Peyer's patch (tissue), 4 donors: ENCODE measurements around the gene HNF4A. TPM values are rescaled to one million over a fixed set of nuclear protein-coding genes. Genes with fewer than 3 reads are reported as not detected.

Experiments used
- DNase-seq, 3 donors: peaks; one replicate each; pipeline ENCODE4 v3.0.0-alpha.2; 2017 to 2019
- H3K27ac ChIP-seq, 4 donors: fragments of 200-600 bp; sonication (generic); one replicate each; pipeline ENCODE4 v1.5.1; 2016 to 2019
- H3K27me3 ChIP-seq, 2 donors: fragments of 200-600 bp; sonication (generic); one replicate each; pipeline ENCODE4 v1.5.1; 2019
- H3K36me3 ChIP-seq, 3 donors: fragments of 200-600 bp; sonication (generic); one replicate each; pipeline ENCODE4 v1.5.1; 2016 to 2019
- H3K4me1 ChIP-seq, 4 donors: fragments of 200-600 bp; sonication (generic); one replicate each; pipeline ENCODE4 v1.5.1; 2016 to 2019
- H3K4me3 ChIP-seq, 4 donors: fragments of 200-600 bp; sonication (generic); 1 replicate in 3 of 4; 2 replicates in 1 of 4; pipeline ENCODE4 v1.5.1; 2016 to 2019; ENCODE audit warnings: mild to moderate bottlenecking in 1 of 4
- H3K9me3 ChIP-seq, 4 donors: fragments of 200-600 bp; sonication (generic); one replicate each; pipeline ENCODE4 v1.5.1; 2016 to 2019; ENCODE audit warnings: mild to moderate bottlenecking in 1 of 4
- CTCF ChIP-seq, 6 experiments: fragments of 450-650 bp in 4 of 6; fragments of 200-600 bp in 2 of 6; sonication (generic) in 1 of 6; IDR thresholded peaks; one replicate each; pipeline ENCODE4 v1.5.1; 2017 to 2019; ENCODE audit warnings: antibody characterized with exemption in 6 of 6, mild to moderate bottlenecking in 3 of 6, moderate library complexity in 1 of 6
- POLR2A ChIP-seq, 2 donors: fragments of 450-650 bp; IDR thresholded peaks; one replicate each; pipeline ENCODE4 v1.5.1; 2017; ENCODE audit warnings: antibody characterized with exemption in 2 of 2, mild to moderate bottlenecking in 2 of 2, moderate library complexity in 2 of 2
- total RNA-seq, 4 donors: library from RNA; depleted of rRNA; stranded (reverse); fragments of >200 nt; gene quantifications; one replicate each; pipeline ENCODE4 v1.1.0, GENCODE V29; 2016

The HNF4A gene
- total RNA-seq, 4 donors from 2014 or later = 76.7 to 346 (median 308) TPM

DNA sequence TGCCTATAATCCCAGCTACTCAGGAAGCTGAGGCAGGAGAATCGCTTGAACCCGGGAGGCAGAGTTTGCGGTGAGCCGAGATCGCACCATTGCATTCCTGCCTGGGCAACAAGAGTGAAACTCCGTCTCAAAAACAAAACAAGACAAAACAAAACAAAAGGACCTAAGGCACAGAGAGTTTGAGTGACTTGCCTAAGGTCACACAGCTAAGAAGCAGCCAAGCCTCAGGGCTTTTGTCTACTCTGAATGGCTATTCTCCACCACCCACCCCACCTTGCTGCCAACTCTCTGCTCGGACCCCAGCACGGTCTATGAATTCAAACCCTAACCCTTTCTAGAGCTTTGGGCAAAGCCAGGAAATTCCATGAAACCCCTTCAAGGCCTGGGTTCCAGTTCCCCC lies 101.1 kb downstream of the HNF4A start:
- no peaks in the 10 kb centered on the region for H3K27me3 ChIP-seq
- DNase-seq = no peak
- H3K27ac ChIP-seq = peak overlapping the region in 2 of 4 donors; percentile 72 to 80
- no peak overlapping the region for H3K4me3 ChIP-seq
- peaks cover 0 to 21% (median 0%) of the 10 kb centered on the region in 4 donors for H3K4me1 ChIP-seq
- H3K9me3 ChIP-seq = no peaks in the 10 kb centered on the region
- TF ChIP-seq POLR2A (IDR thresholded peaks at IDR 0.05) (no peak), CTCF (IDR thresholded peaks at IDR 0.05) (no peak)
- no peaks in the 10 kb centered on the region for H3K36me3 ChIP-seq

- peaks cover 0 to 25% (median 0%) of the 10 kb centered on the region in 4 donors for H3K4me1 ChIP-seq
- H3K4me3 ChIP-seq = no peak overlapping the region
- no peaks in the 10 kb centered on the region for H3K36me3 ChIP-seq
- TF ChIP-seq POLR2A (IDR thresholded peaks at IDR 0.05) (peak in 1 of 2 donors; percentile 49), CTCF (IDR thresholded peaks at IDR 0.05) (no peak)
- no peaks in the 10 kb centered on the region for H3K27me3 ChIP-seq
- peak in 2 of 3 donors; percentile 89 to 90 for DNase-seq
- H3K9me3 ChIP-seq = no peaks in the 10 kb centered on the region
- H3K27ac ChIP-seq = peak overlapping the region in 3 of 4 donors; percentile 44 to 80 (median 72)
Observed at GRCh38 chr20:44457016-44457415, 101.5 kb downstream of the HNF4A start.

GRCh38 chr20:44459271-44459670 lies 103.8 kb downstream of the HNF4A start:
- no peaks in the 10 kb centered on the region for H3K36me3 ChIP-seq
- H3K27ac ChIP-seq = peak overlapping the region in 2 of 4 donors; percentile 53 to 76
- no peak overlapping the region for H3K4me3 ChIP-seq
- TF ChIP-seq POLR2A (IDR thresholded peaks at IDR 0.05) = no peak
- TF ChIP-seq CTCF (IDR thresholded peaks at IDR 0.05) = no peak
- no peak for DNase-seq
- no peaks in the 10 kb centered on the region for H3K9me3 ChIP-seq
- no peaks in the 10 kb centered on the region for H3K27me3 ChIP-seq
- H3K4me1 ChIP-seq = peaks cover 0 to 28% (median 0%) of the 10 kb centered on the region in 4 donors

DNA sequence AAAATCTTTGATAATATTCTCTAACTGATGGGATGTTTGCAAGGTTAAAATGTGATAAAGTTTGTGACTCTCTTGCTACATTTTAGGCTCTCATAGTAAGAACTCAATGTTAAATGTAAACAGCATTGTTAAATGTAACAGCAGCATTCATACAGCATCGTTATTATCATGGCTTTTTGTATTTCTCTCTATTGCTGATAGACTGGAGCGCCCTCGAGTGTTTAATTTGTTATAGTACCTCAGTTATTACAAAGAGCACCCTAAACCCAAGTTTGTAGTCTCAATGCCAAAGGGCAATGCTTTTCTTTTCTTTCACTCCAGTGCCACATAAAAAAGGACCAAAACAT lies 105.3 kb downstream of the HNF4A start:
- TF ChIP-seq CTCF (IDR thresholded peaks at IDR 0.05) = peak in 4 of 6 experiments; percentile 33 to 92 (median 81)
- TF ChIP-seq POLR2A (IDR thresholded peaks at IDR 0.05) = peak in 1 of 2 donors; percentile 4

DNA sequence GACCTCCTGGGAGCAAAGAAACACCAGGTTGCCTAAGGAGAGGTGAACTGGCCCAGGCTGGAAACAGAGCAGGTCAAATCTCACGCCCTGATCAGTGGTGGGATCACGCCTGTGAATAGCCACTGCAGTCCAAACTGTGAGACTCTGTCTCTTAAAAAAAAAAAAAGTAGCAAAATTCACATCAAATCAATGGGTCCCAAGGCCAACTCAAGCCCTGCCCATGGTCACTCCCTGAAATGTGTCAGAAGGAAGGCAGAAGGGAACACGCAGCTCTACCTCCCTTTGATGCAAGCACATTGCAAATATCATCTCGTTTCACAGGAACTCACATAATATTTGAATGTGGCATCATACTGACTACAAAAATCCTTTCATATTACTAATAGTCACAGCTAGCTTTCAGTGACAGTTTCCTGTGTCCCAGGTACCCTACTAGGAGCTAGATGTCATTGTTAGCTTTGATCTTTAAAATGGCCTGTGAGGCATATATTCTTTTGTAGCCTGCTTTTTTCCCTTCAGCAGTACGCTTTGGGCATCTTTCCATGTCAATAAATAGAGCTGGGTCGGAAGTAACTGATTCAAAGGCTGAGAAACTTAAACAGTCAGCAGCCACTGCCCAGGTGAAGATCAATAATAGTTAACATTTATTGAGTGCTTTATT lies 105.8 kb downstream of the HNF4A start:
- no peaks in the 10 kb centered on the region for H3K36me3 ChIP-seq
- H3K27ac ChIP-seq = peak overlapping the region in 2 of 4 donors; percentile 62 to 78
- H3K9me3 ChIP-seq = no peaks in the 10 kb centered on the region
- no peaks in the 10 kb centered on the region for H3K27me3 ChIP-seq
- no peak overlapping the region for H3K4me3 ChIP-seq
- TF ChIP-seq CTCF (IDR thresholded peaks at IDR 0.05) (no peak), POLR2A (IDR thresholded peaks at IDR 0.05) (no peak)
- DNase-seq = no peak
- peaks cover 0 to 28% (median 0%) of the 10 kb centered on the region in 4 donors for H3K4me1 ChIP-seq

More for the DNA sequence above, 105.3 kb downstream of the HNF4A start:
- Histone ChIP-seq H3K27ac (peak overlapping the region in 2 of 4 donors; percentile 62 to 78), H3K4me1 (peaks cover 0 to 28% (median 0%) of the 10 kb centered on the region in 4 donors), H3K9me3 (no peaks in the 10 kb centered on the region), H3K27me3 (no peaks in the 10 kb centered on the region), H3K4me3 (no peak overlapping the region), H3K36me3 (no peaks in the 10 kb centered on the region)
- DNase-seq = no peak
